Nephron (organoid): ENCODE measurements around the gene BTBD8.
"Not testable (repeated sequence)": the region's sequence is repeated elsewhere in the genome, so short reads cannot be mapped to it uniquely, and the experiment has no call there.

Experiments
- H3K27ac Mint-ChIP-seq, 3 experiments: 2 replicates each; pipeline ENCODE4 v1.8.0; 2020; ENCODE audit warnings: mixed read lengths in 3 of 3, mild to moderate bottlenecking in 2 of 3, moderate library complexity in 1 of 3
- H3K27me3 Mint-ChIP-seq: 2 replicates; pipeline ENCODE4 v1.8.0; 2021; ENCODE audit warnings: low read depth, mild to moderate bottlenecking, moderate library complexity, mixed read lengths
- H3K36me3 Mint-ChIP-seq: 2 replicates; pipeline ENCODE4 v1.8.0; 2020; ENCODE audit warnings: low read depth, mixed read lengths
- H3K4me1 Mint-ChIP-seq: 2 replicates; pipeline ENCODE4 v1.8.0; 2020; ENCODE audit warnings: mixed read lengths
- H3K4me3 Mint-ChIP-seq, 3 experiments: 2 replicates each; pipeline ENCODE4 v1.8.0; 2020; ENCODE audit warnings: mild to moderate bottlenecking in 3 of 3, mixed read lengths in 3 of 3, moderate library complexity in 2 of 3
- H3K9me3 Mint-ChIP-seq: 2 replicates; pipeline ENCODE4 v1.8.0; 2020; ENCODE audit warnings: mixed read lengths
- CTCF ChIP-seq, 3 experiments: fragments of 200-600 bp; sonication (generic); IDR thresholded peaks; one replicate each; pipeline ENCODE4 v1.5.0; 2021; ENCODE audit warnings: antibody characterized with exemption in 3 of 3; ENCODE audit not compliant: unreplicated experiment in 3 of 3

Gene BTBD8

GRCh38 chr1:92070892-92071291, 9.3 kb upstream of the BTBD8 start:
- H3K27ac Mint-ChIP-seq, result no peak overlapping the region
- no peak overlapping the region for H3K4me3 Mint-ChIP-seq
- H3K9me3 Mint-ChIP-seq, result no peaks in the 10 kb centered on the region
- no peaks in the 10 kb centered on the region for H3K36me3 Mint-ChIP-seq
- no peaks in the 10 kb centered on the region for H3K4me1 Mint-ChIP-seq
- no peaks in the 10 kb centered on the region for H3K27me3 Mint-ChIP-seq
- TF ChIP-seq CTCF (IDR thresholded peaks at IDR 0.05; ENCODE audit: unreplicated experiment in 3 of 3), result no peak

- H3K4me3 Mint-ChIP-seq, H3K36me3 Mint-ChIP-seq, H3K27ac Mint-ChIP-seq, H3K4me1 Mint-ChIP-seq, H3K9me3 Mint-ChIP-seq, H3K27me3 Mint-ChIP-seq: not testable (repeated sequence)
Measured at GRCh38 chr1:92074446-92074845, 5.7 kb upstream of the BTBD8 start.

GRCh38 chr1:92075311-92075710, 4.8 kb upstream of the BTBD8 start, which contains the start of gene SETSIP:
Gene SETSIP (minus strand): TSS chr1:92075411. CDS start chr1:92075411, 0 bp downstream.
- no peak for TF ChIP-seq CTCF (IDR thresholded peaks at IDR 0.05; ENCODE audit: unreplicated experiment in 3 of 3)
- no peaks in the 10 kb centered on the region for H3K36me3 Mint-ChIP-seq
- no peaks in the 10 kb centered on the region for H3K27me3 Mint-ChIP-seq
- no peaks in the 10 kb centered on the region for H3K9me3 Mint-ChIP-seq
- no peaks in the 10 kb centered on the region for H3K4me1 Mint-ChIP-seq
- H3K4me3 Mint-ChIP-seq, result no peak within 1 kb of the TSS
- no peak within 1 kb of the TSS for H3K27ac Mint-ChIP-seq

GRCh38 chr1:92076363-92076762, 3.8 kb upstream of the BTBD8 start:
- no peak overlapping the region for H3K27ac Mint-ChIP-seq
- no peak overlapping the region for H3K4me3 Mint-ChIP-seq
- no peaks in the 10 kb centered on the region for H3K9me3 Mint-ChIP-seq

GRCh38 chr1:92078077-92078476, 2.1 kb upstream of the BTBD8 start:
- H3K27ac Mint-ChIP-seq, H3K27me3 Mint-ChIP-seq, H3K4me1 Mint-ChIP-seq, H3K9me3 Mint-ChIP-seq, H3K36me3 Mint-ChIP-seq: not testable (repeated sequence)
- peak overlapping the region in 1 of 3 experiments; percentile 41 for H3K4me3 Mint-ChIP-seq

More at GRCh38 chr1:92076363-92076762, 3.8 kb upstream of the BTBD8 start:
- H3K4me1 Mint-ChIP-seq, result no peaks in the 10 kb centered on the region
- no peaks in the 10 kb centered on the region for H3K36me3 Mint-ChIP-seq
- TF ChIP-seq CTCF (IDR thresholded peaks at IDR 0.05; ENCODE audit: unreplicated experiment in 3 of 3), result no peak
- no peaks in the 10 kb centered on the region for H3K27me3 Mint-ChIP-seq

- Mint-ChIP-seq H3K27me3 (no peaks in the 10 kb centered on the region), H3K4me1 (no peaks in the 10 kb centered on the region), H3K4me3 (peak overlapping the region; percentile 90 to 98 (median 91)), H3K36me3 (peaks cover 12% of the 10 kb centered on the region), H3K9me3 (peaks cover 13% of the 10 kb centered on the region), H3K27ac (no peak overlapping the region)
- TF ChIP-seq CTCF (IDR thresholded peaks at IDR 0.05; ENCODE audit: unreplicated experiment in 3 of 3), result no peak
Measured at GRCh38 chr1:92079441-92079840, 704 bp upstream of the BTBD8 start.

GRCh38 chr1:92081031-92081430, 886 bp downstream of the BTBD8 start:
- H3K4me3 Mint-ChIP-seq, result peak overlapping the region; percentile 90 to 98 (median 91)
- peaks cover 26% of the 10 kb centered on the region for H3K9me3 Mint-ChIP-seq
- no peaks in the 10 kb centered on the region for H3K4me1 Mint-ChIP-seq
- peaks cover 25% of the 10 kb centered on the region for H3K36me3 Mint-ChIP-seq
- H3K27ac Mint-ChIP-seq, result peak overlapping the region; percentile 70 to 93 (median 84)
- TF ChIP-seq CTCF (IDR thresholded peaks at IDR 0.05; ENCODE audit: unreplicated experiment in 3 of 3), result no peak
- H3K27me3 Mint-ChIP-seq, result no peaks in the 10 kb centered on the region
